Mesendoderm (in vitro differentiated cells): ENCODE results near the gene ASCL4.

Source experiments
- DNase-seq: peaks from one replicate; pipeline ENCODE4 v3.0.0; 2013
- H2AK5ac ChIP-seq: 2 replicates; pipeline ENCODE4 v1.6.1; 2013; ENCODE audit warnings: low read length, inconsistent platforms
- H2BK120ac ChIP-seq: 2 replicates; pipeline ENCODE4 v1.6.1; 2013; ENCODE audit warnings: low read depth, mild to moderate bottlenecking, low read length, moderate library complexity, mixed read lengths
- H2BK15ac ChIP-seq: replicated peaks from 2 replicates; pipeline ENCODE4 v1.6.1; 2013; ENCODE audit warnings: low read depth, mild to moderate bottlenecking, moderate library complexity
- H2BK5ac ChIP-seq: 2 replicates; pipeline ENCODE4 v1.6.1; 2013; ENCODE audit warnings: low read length, inconsistent platforms
- H3K18ac ChIP-seq: 2 replicates; pipeline ENCODE4 v1.6.1; 2013; ENCODE audit warnings: mild to moderate bottlenecking, low read length, mixed read lengths
- H3K23ac ChIP-seq: one replicate; pipeline ENCODE4 v1.6.1; 2013; ENCODE audit warnings: low read length
- H3K27ac ChIP-seq: 2 replicates; pipeline ENCODE4 v1.5.1; 2013; ENCODE audit warnings: low read depth, mild to moderate bottlenecking, inconsistent platforms, low read length, moderate library complexity
- H3K27me3 ChIP-seq: 2 replicates; pipeline ENCODE4 v1.6.1; 2013; ENCODE audit warnings: low read length, control low read depth, mild to moderate bottlenecking, inconsistent platforms; ENCODE audit not compliant: insufficient read depth, poor library complexity
- H3K36me3 ChIP-seq: 2 replicates; pipeline ENCODE4 v1.6.1; 2013; ENCODE audit warnings: low read length, inconsistent platforms; ENCODE audit not compliant: control insufficient read depth, insufficient read depth
- H3K4ac ChIP-seq: one replicate; pipeline ENCODE4 v1.6.1; 2013; ENCODE audit warnings: low read depth, mild to moderate bottlenecking, low read length, moderate library complexity
- H3K4me1 ChIP-seq: 2 replicates; pipeline ENCODE4 v1.6.1; 2013; ENCODE audit warnings: low read depth, low read length, inconsistent platforms; ENCODE audit not compliant: control insufficient read depth
- H3K4me2 ChIP-seq: 2 replicates; pipeline ENCODE4 v1.6.1; 2013; ENCODE audit warnings: low read length
- H3K4me3 ChIP-seq: 2 replicates; pipeline ENCODE4 v1.5.1; 2013; ENCODE audit warnings: mild to moderate bottlenecking, low read length
- H3K56ac ChIP-seq: one replicate; pipeline ENCODE4 v1.6.1; 2013; ENCODE audit warnings: low read length
- H3K79me1 ChIP-seq: 2 replicates; pipeline ENCODE4 v1.6.1; 2013; ENCODE audit warnings: low read length, inconsistent platforms
- H3K79me2 ChIP-seq: 2 replicates; pipeline ENCODE4 v1.6.1; 2013; ENCODE audit warnings: mild to moderate bottlenecking, low read length; ENCODE audit not compliant: control insufficient read depth, insufficient read depth
- H3K9ac ChIP-seq: 2 replicates; pipeline ENCODE4 v1.6.1; 2013; ENCODE audit warnings: low read length, inconsistent platforms
- H4K5ac ChIP-seq: one replicate; pipeline ENCODE4 v1.6.1; 2013; ENCODE audit warnings: low read length
- H4K8ac ChIP-seq: one replicate; pipeline ENCODE4 v1.6.1; 2013; ENCODE audit warnings: low read depth, mild to moderate bottlenecking, control low read depth, low read length, moderate library complexity
- WGBS: extraction: QIAGEN DNeasy Blood & Tissue Kit; methylation state at CpG from one replicate; pipeline ENCODE4 v1.1.7; 2013; ENCODE audit warnings: low lambda C conversion rate, missing lambda C conversion rate; ENCODE audit not compliant: insufficient coverage; ENCODE audit errors: extremely low coverage; 5-methylcytosine and 5-hydroxymethylcytosine counted together

Gene ASCL4

GRCh38 chr12:107805488-107806180, 31.1 kb downstream of the ASCL4 start:
- H3K56ac ChIP-seq: no peak overlapping the region
- H3K4me3 ChIP-seq: no peak overlapping the region
- no peak overlapping the region for H3K9ac ChIP-seq
- H4K5ac ChIP-seq: no peak overlapping the region
- H3K18ac ChIP-seq: no peak overlapping the region
- H3K79me2 ChIP-seq: no peaks in the 10 kb centered on the region
- no peak overlapping the region for H3K27ac ChIP-seq
- H4K8ac ChIP-seq: no peak overlapping the region
- no peaks in the 10 kb centered on the region for H3K79me1 ChIP-seq
- H2BK120ac ChIP-seq: no peak overlapping the region
- H3K36me3 ChIP-seq: no peaks in the 10 kb centered on the region
- H3K4ac ChIP-seq: no peak overlapping the region
- no peak overlapping the region for H2AK5ac ChIP-seq
- no peak overlapping the region for H2BK15ac ChIP-seq
- no peak for DNase-seq
- no peaks in the 10 kb centered on the region for H3K27me3 ChIP-seq
- no peak overlapping the region for H2BK5ac ChIP-seq
- H3K23ac ChIP-seq: no peak overlapping the region
- H3K4me2 ChIP-seq: no peak overlapping the region
- WGBS: no CpG with 5 or more reads among the region's 22 CpGs
- no peaks in the 10 kb centered on the region for H3K4me1 ChIP-seq

- Histone ChIP-seq H3K23ac (no peak overlapping the region), H3K9ac (no peak overlapping the region), H3K18ac (no peak overlapping the region), H3K4me2 (no peak overlapping the region), H2BK120ac (no peak overlapping the region), H4K8ac (no peak overlapping the region), H2BK5ac (no peak overlapping the region), H2BK15ac (no peak overlapping the region), H3K79me1 (no peaks in the 10 kb centered on the region), H4K5ac (no peak overlapping the region), H3K4ac (no peak overlapping the region), H3K36me3 (no peaks in the 10 kb centered on the region), H3K27ac (no peak overlapping the region), H3K27me3 (no peaks in the 10 kb centered on the region), H3K4me1 (no peaks in the 10 kb centered on the region), H3K79me2 (no peaks in the 10 kb centered on the region), H3K56ac (no peak overlapping the region), H2AK5ac (no peak overlapping the region), H3K4me3 (no peak overlapping the region)
- no peak for DNase-seq
- no CpG with 5 or more reads among the region's 3 CpGs for whole genome bisulfite sequencing
Observed at GRCh38 chr12:107807471-107808150, 33.1 kb downstream of the ASCL4 start.

- no peak for DNase-seq
Observed at GRCh38 chr12:107817250-107817649, 42.7 kb downstream of the ASCL4 start.

GRCh38 chr12:107818984-107819383, 44.5 kb downstream of the ASCL4 start:
- Histone ChIP-seq H3K27ac (no peak overlapping the region), H3K4ac (no peak overlapping the region), H4K8ac (no peak overlapping the region), H3K23ac (no peak overlapping the region), H3K36me3 (no peaks in the 10 kb centered on the region), H3K56ac (no peak overlapping the region), H3K4me2 (no peak overlapping the region), H3K79me1 (no peaks in the 10 kb centered on the region), H2AK5ac (no peak overlapping the region), H3K79me2 (no peaks in the 10 kb centered on the region), H3K27me3 (no peaks in the 10 kb centered on the region), H3K4me1 (no peaks in the 10 kb centered on the region), H3K9ac (no peak overlapping the region), H2BK15ac (no peak overlapping the region), H2BK120ac (no peak overlapping the region), H3K4me3 (no peak overlapping the region), H2BK5ac (no peak overlapping the region), H4K5ac (no peak overlapping the region), H3K18ac (no peak overlapping the region)
- no CpG with 5 or more reads among the region's 7 CpGs for WGBS
- DNase-seq: no peak

More at GRCh38 chr12:107817250-107817649, 42.7 kb downstream of the ASCL4 start:
- Histone ChIP-seq H2BK5ac (no peak overlapping the region), H3K18ac (no peak overlapping the region), H3K56ac (no peak overlapping the region), H3K4me3 (no peak overlapping the region), H3K9ac (no peak overlapping the region), H3K79me1 (no peaks in the 10 kb centered on the region), H3K4ac (no peak overlapping the region), H3K4me1 (no peaks in the 10 kb centered on the region), H3K4me2 (no peak overlapping the region), H4K8ac (no peak overlapping the region), H2BK15ac (no peak overlapping the region), H2AK5ac (no peak overlapping the region), H3K23ac (no peak overlapping the region), H4K5ac (no peak overlapping the region), H3K36me3 (no peaks in the 10 kb centered on the region), H3K27ac (no peak overlapping the region), H3K79me2 (no peaks in the 10 kb centered on the region), H3K27me3 (no peaks in the 10 kb centered on the region), H2BK120ac (no peak overlapping the region)
- no CpG with 5 or more reads among the region's 1 CpG for WGBS

GRCh38 chr12:107822356-107822755, 47.9 kb downstream of the ASCL4 start:
- H3K36me3 ChIP-seq: no peaks in the 10 kb centered on the region
- DNase-seq: peak; percentile 6

More at GRCh38 chr12:107822356-107822755, 47.9 kb downstream of the ASCL4 start:
- no peak overlapping the region for H3K27ac ChIP-seq
- H3K4me3 ChIP-seq: no peak overlapping the region
- H2BK15ac ChIP-seq: no peak overlapping the region
- no peaks in the 10 kb centered on the region for H3K79me1 ChIP-seq
- no peaks in the 10 kb centered on the region for H3K79me2 ChIP-seq
- WGBS: no CpG with 5 or more reads among the region's 8 CpGs
- no peak overlapping the region for H3K4ac ChIP-seq
- no peak overlapping the region for H2BK120ac ChIP-seq
- no peak overlapping the region for H4K5ac ChIP-seq
- no peak overlapping the region for H2AK5ac ChIP-seq
- H3K23ac ChIP-seq: no peak overlapping the region
- no peak overlapping the region for H3K9ac ChIP-seq
- H3K18ac ChIP-seq: no peak overlapping the region
- H3K4me2 ChIP-seq: no peak overlapping the region
- no peak overlapping the region for H2BK5ac ChIP-seq
- no peaks in the 10 kb centered on the region for H3K4me1 ChIP-seq
- H3K27me3 ChIP-seq: no peaks in the 10 kb centered on the region
- no peak overlapping the region for H4K8ac ChIP-seq
- no peak overlapping the region for H3K56ac ChIP-seq
